ENCODE data around the gene GNB1.

DNA sequence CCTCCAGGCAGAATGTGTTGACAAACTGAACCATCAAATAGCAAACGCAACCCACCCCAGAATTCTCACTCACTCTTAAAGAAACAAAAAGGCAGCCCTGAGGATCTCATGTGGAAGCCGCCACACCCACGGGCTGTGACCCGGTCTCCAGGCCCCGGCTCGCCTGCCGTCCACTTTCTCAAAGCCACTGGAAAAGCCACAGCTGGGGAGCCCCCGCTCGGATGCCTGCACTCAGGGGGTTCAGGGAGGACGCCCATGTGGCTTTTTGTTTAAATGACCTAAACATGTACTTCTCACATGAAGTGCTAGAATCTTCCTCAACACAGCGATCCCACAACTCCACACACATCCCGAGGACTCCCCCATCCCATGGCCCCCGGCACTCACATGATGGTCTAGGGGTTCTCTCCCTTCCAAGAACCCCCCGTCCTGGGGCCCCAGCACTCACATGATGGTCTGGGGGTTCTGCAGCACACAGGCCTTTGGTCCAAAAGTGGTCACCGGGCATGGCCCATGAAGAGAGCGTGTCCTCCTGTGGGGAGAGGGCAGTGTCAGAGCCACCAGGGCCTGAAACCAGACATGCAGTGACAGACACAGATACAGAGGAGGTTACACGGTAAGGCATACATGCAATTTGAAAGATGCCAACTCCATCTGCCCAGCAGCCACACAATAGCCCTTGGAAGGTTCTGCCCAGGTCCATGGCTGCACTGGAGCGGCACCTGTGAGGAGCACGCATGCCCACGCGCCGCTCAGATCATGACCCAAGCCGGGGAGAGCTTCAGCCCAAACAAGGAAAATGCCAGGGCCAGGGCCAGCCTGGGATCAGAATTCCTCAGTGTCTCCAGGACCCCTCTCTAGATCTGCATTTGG is 129.1 kb downstream of the GNB1 start:
- TF ChIP-seq, protein P1, sequence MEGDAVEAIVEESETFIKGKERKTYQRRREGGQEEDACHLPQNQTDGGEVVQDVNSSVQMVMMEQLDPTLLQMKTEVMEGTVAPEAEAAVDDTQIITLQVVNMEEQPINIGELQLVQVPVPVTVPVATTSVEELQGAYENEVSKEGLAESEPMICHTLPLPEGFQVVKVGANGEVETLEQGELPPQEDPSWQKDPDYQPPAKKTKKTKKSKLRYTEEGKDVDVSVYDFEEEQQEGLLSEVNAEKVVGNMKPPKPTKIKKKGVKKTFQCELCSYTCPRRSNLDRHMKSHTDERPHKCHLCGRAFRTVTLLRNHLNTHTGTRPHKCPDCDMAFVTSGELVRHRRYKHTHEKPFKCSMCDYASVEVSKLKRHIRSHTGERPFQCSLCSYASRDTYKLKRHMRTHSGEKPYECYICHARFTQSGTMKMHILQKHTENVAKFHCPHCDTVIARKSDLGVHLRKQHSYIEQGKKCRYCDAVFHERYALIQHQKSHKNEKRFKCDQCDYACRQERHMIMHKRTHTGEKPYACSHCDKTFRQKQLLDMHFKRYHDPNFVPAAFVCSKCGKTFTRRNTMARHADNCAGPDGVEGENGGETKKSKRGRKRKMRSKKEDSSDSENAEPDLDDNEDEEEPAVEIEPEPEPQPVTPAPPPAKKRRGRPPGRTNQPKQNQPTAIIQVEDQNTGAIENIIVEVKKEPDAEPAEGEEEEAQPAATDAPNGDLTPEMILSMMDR (IDR thresholded peaks at IDR 0.05; ENCODE audit: insufficient read depth, low read length, poor library complexity, severe bottlenecking): no peak
- no peak for TF ChIP-seq EZH2phosphoT487 (conservative IDR thresholded peaks at IDR 0.05; ENCODE audit: low read length)

Measured in SU-DHL-6 (cell line).